Natural killer cell treated with Interleukin-12 subunit alpha and Interleukin-12 subunit beta and Interleukin-15 and Interleukin-18, amount 100 ng/mL, for 72 hours (primary cell): Measurements from ENCODE around the gene CIBAR2. TPM values are rescaled to one million over a fixed set of nuclear protein-coding genes. Genes with fewer than 3 reads are reported as not detected.
A peak's percentile ranks its signal among the peaks of the same experiment; 100 is the strongest.

Source experiments
- ATAC-seq, 2 donors: fragments of 150-1000 bp; cut with Tn5 transposase in 1 of 2; sonication (Bioruptor Pico), chemical (Tn5 transposase) in 1 of 2; 2 replicates each; pipeline ENCODE4 v1.10.0; 2021
- DNase-seq: peaks from one replicate; pipeline ENCODE4 v3.0.0; 2022; ENCODE audit warnings: low spot score
- H3K27ac Mint-ChIP-seq, 2 donors: 1 replicate in 1 of 2; 2 replicates in 1 of 2; pipeline ENCODE4 v1.8.0; 2022; ENCODE audit warnings: mixed read lengths in 2 of 2, mild to moderate bottlenecking in 1 of 2, moderate library complexity in 1 of 2
- H3K27me3 Mint-ChIP-seq, 2 donors: 1 replicate in 1 of 2; 2 replicates in 1 of 2; pipeline ENCODE4 v1.8.0; 2022; ENCODE audit warnings: mixed read lengths in 2 of 2
- H3K36me3 Mint-ChIP-seq: one replicate; pipeline ENCODE4 v1.8.0; 2022; ENCODE audit warnings: mixed read lengths
- H3K4me1 Mint-ChIP-seq, 2 donors: 1 replicate in 1 of 2; 2 replicates in 1 of 2; pipeline ENCODE4 v1.8.0; 2022; ENCODE audit warnings: low read depth in 2 of 2, mixed read lengths in 2 of 2, mild to moderate bottlenecking in 1 of 2
- H3K4me3 Mint-ChIP-seq: one replicate; pipeline ENCODE4 v1.8.0; 2022; ENCODE audit warnings: mixed read lengths
- H3K9me3 Mint-ChIP-seq: 2 replicates; pipeline ENCODE4 v1.8.0; 2022; ENCODE audit warnings: mixed read lengths
- total RNA-seq, 2 donors: library from RNA; stranded (reverse); gene quantifications; one replicate each; pipeline ENCODE4 v1.2.3, GENCODE V29; 2022

Gene CIBAR2
- total RNA-seq, 2 donors from 2014 or later = not detected

DNA sequence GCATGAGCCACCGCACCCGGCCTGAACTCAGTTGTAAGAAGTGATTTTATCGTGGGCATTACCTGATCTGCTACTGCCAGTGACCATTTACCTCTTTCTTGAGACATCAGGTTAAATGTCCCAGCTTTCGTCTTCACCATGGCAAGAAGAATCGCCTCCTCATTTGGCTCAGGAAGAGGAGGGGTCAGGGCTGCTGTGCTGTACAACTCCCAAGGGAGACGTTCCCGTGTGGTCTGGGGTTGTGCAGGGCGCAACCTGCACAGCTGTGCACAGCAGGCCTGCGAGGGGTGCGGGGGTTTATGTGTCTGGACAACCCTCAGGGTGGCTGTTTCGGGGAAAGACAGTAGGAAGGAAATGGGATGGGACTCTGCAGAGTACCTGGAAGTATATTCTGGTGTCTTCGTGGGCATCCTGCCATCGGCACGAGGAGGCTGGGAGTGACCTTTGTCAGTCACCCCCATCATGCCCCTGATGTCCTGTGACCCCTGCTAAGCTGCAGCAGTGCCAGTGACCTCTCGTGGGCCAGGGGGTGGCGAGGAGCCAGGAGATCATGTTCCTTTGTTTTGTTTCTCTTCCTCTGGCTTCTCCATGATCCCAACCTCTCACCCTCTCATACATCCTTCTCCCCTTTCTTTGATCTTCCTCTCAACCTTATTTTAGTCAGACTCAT lies 27.3 kb downstream of the CIBAR2 start:
- Mint-ChIP-seq H3K4me3 (no peak overlapping the region), H3K27me3 (peaks cover 0 to 5% of the 10 kb centered on the region in 2 donors), H3K4me1 (peaks cover 6% of the 10 kb centered on the region in 2 donors), H3K36me3 (no peaks in the 10 kb centered on the region), H3K9me3 (no peaks in the 10 kb centered on the region), H3K27ac (no peak overlapping the region)
- DNase-seq (no peak), ATAC-seq (no peak)

DNA sequence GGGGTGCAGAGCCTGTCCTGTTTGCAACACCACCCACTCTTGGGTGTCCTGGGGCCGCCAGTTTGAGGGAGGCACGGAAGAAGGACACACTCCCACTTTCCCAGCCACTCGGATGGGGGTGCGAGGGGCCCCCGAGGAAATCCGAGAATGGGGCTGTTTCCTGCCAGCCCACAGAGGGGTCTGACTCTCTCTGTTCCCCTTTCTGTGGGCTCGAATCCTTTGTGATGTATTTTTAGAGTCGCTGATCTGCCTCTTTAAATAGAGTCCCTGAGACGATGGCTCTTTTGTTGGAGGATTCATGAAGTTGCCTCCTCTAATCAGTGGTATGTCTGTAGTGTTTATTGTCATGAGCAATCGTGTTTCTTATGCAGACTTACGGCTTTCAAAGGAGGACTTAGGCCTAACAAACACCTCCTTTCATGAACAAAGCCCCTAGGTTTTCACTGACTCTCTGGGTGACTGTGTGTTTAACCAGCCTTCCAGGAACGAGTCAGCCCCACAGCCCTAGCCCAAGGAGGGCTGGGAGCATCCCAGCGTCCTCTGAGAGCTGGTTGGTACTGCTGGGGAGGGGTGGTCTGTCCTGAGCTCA lies 29.1 kb downstream of the CIBAR2 start:
- H3K27ac Mint-ChIP-seq = no peak overlapping the region
- ATAC-seq = no peak
- H3K36me3 Mint-ChIP-seq = no peaks in the 10 kb centered on the region

DNA sequence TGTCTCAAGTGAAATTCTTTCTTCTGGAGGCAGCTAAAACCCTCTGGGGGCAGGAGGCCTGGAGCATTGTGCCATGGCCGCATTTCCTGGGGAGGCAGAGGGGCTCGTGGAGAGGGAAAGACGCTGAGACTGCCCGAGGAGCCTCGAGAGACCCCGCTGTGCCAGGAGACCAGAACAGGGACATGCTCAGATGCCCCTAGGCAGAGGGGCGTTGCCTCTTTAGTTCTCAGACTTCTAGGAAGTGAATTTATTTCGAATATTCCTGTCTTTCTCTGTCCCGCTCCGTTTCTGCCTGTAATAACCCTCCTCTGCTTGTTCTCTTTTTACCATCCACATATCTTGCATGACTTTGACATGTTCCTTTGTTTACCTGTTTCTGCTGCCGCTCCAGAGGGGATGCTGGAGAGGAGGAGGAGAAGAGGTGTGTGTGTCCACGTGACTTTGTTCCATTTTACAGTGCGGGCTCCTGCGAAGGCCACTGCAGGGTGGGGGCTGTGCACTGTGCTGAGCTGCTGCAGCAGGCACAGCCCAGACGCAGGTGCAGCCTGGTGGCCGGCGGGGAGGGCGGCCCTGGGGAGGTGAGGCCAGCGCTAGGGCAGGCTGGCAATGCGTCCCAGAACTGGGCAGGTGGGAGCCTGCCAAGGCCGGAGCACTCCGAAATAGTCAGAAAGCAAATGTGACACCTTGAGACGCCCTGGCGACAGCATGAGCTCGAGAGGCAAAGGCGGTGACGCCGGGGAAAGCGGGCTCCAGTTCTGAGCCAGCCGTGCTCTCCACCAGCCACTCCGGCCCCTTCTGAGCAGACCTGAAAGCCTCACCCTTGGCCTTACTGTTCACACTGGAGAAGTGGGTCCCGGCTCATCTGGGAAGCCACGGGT lies 29.9 kb downstream of the CIBAR2 start:
- no peak for ATAC-seq

More for the DNA sequence above, 29.1 kb downstream of the CIBAR2 start:
- peaks cover 6% of the 10 kb centered on the region in 2 donors for H3K4me1 Mint-ChIP-seq
- H3K4me3 Mint-ChIP-seq = no peak overlapping the region
- no peak for DNase-seq
- H3K9me3 Mint-ChIP-seq = no peaks in the 10 kb centered on the region
- peaks cover 0 to 5% of the 10 kb centered on the region in 2 donors for H3K27me3 Mint-ChIP-seq

DNA sequence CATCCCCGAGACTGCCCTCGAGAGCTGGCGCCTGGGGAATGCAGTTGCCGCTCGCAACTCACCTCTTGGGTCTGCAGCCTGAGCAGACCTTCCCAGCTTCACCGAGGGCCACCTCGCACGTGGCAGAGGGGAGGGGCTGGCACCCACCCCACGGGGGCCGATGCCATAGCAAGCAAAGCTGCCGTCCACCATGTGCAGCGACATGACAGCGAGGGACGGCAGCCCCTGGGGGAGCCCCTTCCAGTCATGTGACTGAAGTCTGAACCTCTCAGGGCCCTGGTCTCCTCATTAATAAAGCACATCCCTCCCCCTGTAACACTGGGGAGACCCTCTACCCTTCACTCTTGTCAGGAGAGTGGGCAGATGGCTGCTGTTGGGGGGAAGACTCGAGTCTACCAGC lies 30.5 kb downstream of the CIBAR2 start:
- Mint-ChIP-seq H3K4me3 (no peak overlapping the region), H3K36me3 (no peaks in the 10 kb centered on the region), H3K9me3 (no peaks in the 10 kb centered on the region), H3K4me1 (peaks cover 1 to 2% of the 10 kb centered on the region in 2 donors), H3K27ac (no peak overlapping the region), H3K27me3 (peaks cover 0 to 5% of the 10 kb centered on the region in 2 donors)
- no peak for ATAC-seq
- no peak for DNase-seq

More for the DNA sequence above, 29.9 kb downstream of the CIBAR2 start:
- Mint-ChIP-seq H3K27me3 (peaks cover 0 to 5% of the 10 kb centered on the region in 2 donors), H3K4me1 (peaks cover 6% of the 10 kb centered on the region in 2 donors), H3K27ac (no peak overlapping the region), H3K4me3 (no peak overlapping the region), H3K9me3 (no peaks in the 10 kb centered on the region), H3K36me3 (no peaks in the 10 kb centered on the region)
- DNase-seq = no peak

DNA sequence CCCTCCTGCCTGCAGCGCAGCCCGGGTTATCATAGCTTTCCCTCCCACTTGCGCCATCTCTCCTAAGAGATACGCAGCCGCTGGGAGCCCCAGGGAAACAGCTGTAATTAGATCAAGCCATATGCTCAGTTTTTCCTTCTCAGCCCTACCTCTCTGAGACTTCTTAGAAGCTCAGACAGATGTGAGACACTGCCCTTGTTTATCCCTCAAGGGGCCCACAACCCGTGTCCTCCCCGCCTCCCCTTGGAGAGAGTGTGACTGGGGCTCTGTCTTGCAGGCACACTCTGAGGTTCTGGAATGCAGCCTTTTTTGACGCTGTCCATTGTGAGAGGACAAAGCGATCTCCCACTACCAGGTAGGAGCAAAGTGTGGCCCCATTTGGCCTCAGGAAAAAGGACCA lies 31.2 kb downstream of the CIBAR2 start:
- peaks cover 0 to 2% of the 10 kb centered on the region in 2 donors for H3K4me1 Mint-ChIP-seq
- no peak overlapping the region for H3K27ac Mint-ChIP-seq
- H3K4me3 Mint-ChIP-seq = no peak overlapping the region
- H3K27me3 Mint-ChIP-seq = peaks cover 0 to 5% of the 10 kb centered on the region in 2 donors
- H3K9me3 Mint-ChIP-seq = no peaks in the 10 kb centered on the region
- ATAC-seq = no peak
- DNase-seq = no peak
- no peaks in the 10 kb centered on the region for H3K36me3 Mint-ChIP-seq

DNA sequence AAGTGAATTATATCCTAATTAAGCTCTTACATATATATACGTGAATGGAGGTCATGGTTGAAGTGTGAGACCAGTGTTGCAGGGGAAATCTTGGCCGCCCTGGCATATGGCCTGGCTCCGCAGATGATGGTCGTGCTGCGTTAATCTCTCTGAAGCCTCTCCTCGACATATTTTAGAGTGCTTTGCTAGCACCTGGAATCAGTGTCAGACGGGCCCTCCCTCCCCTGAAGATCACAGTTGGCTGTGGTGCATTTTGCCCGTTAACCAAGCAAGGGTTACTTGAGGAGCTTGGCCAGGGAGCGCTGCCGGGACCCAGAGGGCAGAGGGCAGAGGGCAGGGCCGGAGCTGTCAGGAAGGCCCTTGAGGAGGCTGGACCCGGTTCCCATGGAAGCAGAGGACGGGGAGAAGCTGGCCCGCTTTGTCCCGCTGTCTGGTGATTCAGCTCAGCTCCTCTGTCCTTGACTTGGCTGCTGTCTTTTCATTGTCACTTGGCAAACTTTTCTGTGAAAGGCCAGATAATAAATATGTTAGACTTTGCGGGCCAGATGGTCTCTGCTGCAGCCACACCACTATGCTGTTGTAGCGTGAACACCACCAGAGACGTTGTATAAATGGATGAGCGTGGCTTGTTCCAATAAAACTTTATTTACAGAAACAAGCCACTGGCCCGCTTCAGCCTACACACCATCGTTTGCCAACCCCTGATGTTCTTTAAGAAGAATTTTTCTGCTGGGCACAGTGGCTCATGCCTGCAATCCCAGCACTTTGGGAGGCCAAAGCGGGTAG lies 32.3 kb downstream of the CIBAR2 start:
- Mint-ChIP-seq H3K27ac (no peak overlapping the region), H3K27me3 (peaks cover 0 to 3% of the 10 kb centered on the region in 2 donors), H3K4me1 (peaks cover 0 to 2% of the 10 kb centered on the region in 2 donors), H3K9me3 (no peaks in the 10 kb centered on the region), H3K36me3 (no peaks in the 10 kb centered on the region), H3K4me3 (no peak overlapping the region)
- no peak for DNase-seq
- no peak for ATAC-seq

DNA sequence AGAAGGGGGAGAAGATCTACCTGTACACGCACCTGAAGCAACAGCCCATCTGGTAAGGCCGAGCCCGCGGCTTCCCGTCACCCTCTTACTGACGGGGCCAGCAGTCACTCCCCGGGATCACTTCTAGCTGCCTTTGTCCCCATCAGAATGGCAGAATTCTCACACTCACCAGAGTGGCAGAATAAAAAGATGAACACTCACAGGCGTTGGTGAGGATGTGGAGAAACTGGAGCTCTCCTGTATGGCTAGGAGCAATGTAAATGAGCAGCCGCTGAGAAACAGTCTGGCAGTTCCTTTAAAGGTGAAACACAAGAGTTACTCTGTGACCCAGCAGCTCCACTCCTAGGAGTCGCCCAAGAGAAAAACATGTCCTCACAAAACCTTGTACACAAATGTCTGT lies 33.3 kb downstream of the CIBAR2 start:
- Mint-ChIP-seq H3K36me3 (no peaks in the 10 kb centered on the region), H3K27ac (no peak overlapping the region), H3K4me1 (peaks cover 0 to 2% of the 10 kb centered on the region in 2 donors), H3K27me3 (peaks cover 0 to 3% of the 10 kb centered on the region in 2 donors), H3K4me3 (no peak overlapping the region), H3K9me3 (no peaks in the 10 kb centered on the region)
- no peak for ATAC-seq
- DNase-seq = no peak

DNA sequence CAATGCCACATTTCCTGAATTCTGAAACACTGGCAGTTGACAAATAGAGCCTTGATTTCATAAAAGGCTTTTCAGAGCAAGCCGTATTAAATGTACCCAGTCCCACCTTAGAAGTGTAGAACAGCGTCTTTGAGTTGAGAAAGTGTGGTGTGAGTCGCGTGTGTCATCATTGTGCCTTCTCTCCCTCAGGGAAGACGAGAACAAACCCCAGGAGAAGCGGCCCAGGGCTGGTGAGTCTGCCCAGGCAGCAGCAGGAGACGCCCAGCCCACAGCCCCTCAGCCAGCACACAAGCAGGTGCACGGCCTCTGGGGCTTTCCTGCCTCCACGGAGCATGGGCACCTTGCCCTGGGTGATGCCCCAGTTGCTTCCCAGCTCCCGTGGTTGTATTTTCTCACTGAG lies 34.0 kb downstream of the CIBAR2 start:
- H3K9me3 Mint-ChIP-seq = no peaks in the 10 kb centered on the region
- H3K36me3 Mint-ChIP-seq = no peaks in the 10 kb centered on the region
- no peak overlapping the region for H3K4me3 Mint-ChIP-seq
- peaks cover 0 to 2% of the 10 kb centered on the region in 2 donors for H3K4me1 Mint-ChIP-seq
- ATAC-seq (no peak), DNase-seq (no peak)
- H3K27me3 Mint-ChIP-seq = peaks cover 0 to 2% of the 10 kb centered on the region in 2 donors
- H3K27ac Mint-ChIP-seq = no peak overlapping the region

DNA sequence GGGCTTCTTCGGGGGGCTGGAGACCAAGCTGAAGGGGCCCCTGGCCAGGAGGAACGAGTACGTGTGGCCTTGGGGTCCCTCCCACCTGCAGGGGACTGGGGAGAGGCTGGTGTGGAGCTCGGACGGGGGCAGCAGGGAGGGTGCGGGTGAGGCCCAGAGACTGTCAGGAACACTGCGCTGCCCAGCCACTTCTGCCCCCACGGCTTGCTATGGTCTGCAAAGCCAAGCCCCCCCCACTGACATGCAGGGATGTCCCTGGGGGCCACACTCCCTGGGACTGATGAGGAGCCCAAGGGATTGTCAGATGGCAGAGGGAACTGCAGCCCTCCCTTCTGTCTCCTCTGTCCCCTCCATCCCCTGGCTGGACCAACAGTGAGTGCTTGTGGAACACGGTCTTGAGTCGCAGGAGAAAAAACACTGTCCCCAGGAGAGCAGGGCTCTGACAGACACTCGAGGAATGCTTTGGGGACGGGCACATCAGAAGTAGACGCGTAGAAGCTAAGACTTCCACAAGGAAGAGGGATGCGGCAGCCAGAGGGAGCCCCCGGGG lies 34.6 kb downstream of the CIBAR2 start:
- DNase-seq (no peak), ATAC-seq (no peak)
- peaks cover 0 to 2% of the 10 kb centered on the region in 2 donors for H3K4me1 Mint-ChIP-seq
- no peak overlapping the region for H3K27ac Mint-ChIP-seq
- no peaks in the 10 kb centered on the region for H3K36me3 Mint-ChIP-seq
- H3K9me3 Mint-ChIP-seq = no peaks in the 10 kb centered on the region
- no peak overlapping the region for H3K4me3 Mint-ChIP-seq
- no peaks in the 10 kb centered on the region for H3K27me3 Mint-ChIP-seq

DNA sequence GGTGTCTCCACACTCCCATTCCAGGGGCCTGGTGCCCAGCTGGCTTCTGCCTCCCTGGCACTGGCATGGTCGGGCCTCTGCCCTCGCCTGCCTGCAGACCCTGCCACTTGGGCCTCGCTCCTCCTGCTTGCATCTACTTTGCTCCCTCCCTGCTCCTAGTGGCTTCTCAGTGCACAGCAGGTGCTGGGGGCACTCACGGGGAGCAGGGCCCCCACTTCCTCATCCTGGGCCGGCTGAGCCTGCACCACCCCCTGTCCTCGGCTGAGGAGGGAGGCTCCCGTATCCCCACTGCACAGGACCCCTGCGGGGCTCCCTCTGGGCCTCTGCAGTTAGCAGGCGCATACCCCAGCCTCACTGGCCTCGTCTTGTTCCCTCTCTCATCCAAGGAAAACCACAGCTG lies 35.2 kb downstream of the CIBAR2 start:
- H3K9me3 Mint-ChIP-seq = no peaks in the 10 kb centered on the region
- H3K4me1 Mint-ChIP-seq = no peaks in the 10 kb centered on the region
- no peaks in the 10 kb centered on the region for H3K27me3 Mint-ChIP-seq
- no peaks in the 10 kb centered on the region for H3K36me3 Mint-ChIP-seq
- no peak overlapping the region for H3K4me3 Mint-ChIP-seq
- ATAC-seq = peak in 1 of 2 donors; percentile 14
- no peak for DNase-seq
- H3K27ac Mint-ChIP-seq = no peak overlapping the region

DNA sequence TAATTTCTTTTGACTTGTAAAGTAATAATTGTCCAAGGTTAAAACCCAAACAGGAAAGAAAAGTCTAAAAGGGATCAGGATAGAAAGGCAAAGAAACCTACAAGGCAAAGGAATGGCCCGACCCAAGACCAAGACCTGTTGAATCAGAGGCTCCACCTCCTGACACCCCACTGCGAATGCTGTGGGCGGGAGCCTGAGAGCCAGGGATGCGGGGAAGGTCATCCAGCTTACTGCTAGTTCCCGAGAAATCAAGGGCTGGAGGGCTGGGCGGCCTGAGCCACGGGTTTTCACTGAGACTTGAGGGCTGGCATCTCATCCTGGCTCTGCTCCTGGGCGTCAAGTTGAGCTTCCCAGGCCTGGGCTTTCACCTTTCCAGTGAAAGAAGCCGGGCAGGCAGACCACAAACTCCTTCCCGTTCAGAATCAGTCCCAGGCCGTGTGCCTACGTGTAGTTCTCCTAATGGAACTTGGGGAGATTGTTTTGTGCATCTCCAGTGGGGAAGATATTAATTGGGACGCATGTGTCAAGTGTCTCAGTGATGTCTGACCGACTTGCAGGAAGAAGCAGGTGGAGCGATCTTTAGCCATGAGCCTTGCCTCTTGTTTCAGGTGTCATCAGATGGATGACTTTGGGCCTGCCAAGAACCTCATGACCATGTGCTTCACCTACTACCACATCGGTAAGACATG lies 36.9 kb downstream of the CIBAR2 start:
- Mint-ChIP-seq H3K27ac (no peak overlapping the region), H3K27me3 (no peaks in the 10 kb centered on the region), H3K9me3 (no peaks in the 10 kb centered on the region), H3K4me1 (no peaks in the 10 kb centered on the region), H3K36me3 (no peaks in the 10 kb centered on the region), H3K4me3 (no peak overlapping the region)
- no peak for ATAC-seq
- peak; percentile 25 for DNase-seq

DNA sequence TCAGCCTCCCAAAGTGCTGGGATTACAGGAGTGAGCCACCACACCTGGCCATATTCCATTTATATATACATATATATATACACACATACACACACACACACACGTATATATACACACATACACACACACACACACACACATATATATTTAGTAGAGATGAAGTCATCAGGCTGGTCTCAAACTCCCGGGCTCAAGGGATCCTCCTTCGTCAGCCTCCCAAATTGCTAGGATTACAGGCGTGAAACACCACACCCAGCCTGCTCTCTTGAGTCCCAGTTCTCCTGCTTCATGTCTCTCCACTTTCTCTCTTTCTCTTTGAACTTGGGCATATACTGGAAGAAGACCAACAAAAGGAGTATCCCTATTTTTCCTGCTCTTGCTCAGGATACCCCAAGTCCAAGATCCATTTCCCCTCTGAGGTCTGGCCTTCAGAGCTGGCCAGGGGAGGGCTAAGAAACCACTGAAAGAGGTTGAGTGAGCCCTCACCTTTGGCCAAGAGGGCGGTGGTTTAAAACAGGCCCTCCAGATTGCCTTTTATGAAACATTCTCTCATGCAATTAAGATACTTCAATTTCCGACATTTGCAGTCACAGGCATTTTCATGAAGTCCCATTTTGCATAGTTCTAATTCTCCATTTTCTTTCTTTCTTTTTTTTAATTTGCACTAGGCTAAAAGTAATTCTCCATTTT lies 37.9 kb downstream of the CIBAR2 start:
- Mint-ChIP-seq H3K27me3 (no peaks in the 10 kb centered on the region), H3K4me3 (no peak overlapping the region), H3K4me1 (no peaks in the 10 kb centered on the region), H3K9me3 (no peaks in the 10 kb centered on the region), H3K36me3 (no peaks in the 10 kb centered on the region), H3K27ac (no peak overlapping the region)
- ATAC-seq (no peak), DNase-seq (peak; percentile 44)
